GM12801 (cell line): ENCODE data around the gene AGAP1.

ENCODE experiments used
- CTCF ChIP-seq: IDR thresholded peaks from one replicate; pipeline ENCODE4 v1.5.1; 2011; ENCODE audit warnings: control low read depth; ENCODE audit not compliant: insufficient read length; ENCODE audit errors: extremely low read depth

The AGAP1 gene

GRCh38 chr2:235955664-235956063 is 461.8 kb downstream of the AGAP1 start:
- no peak for TF ChIP-seq CTCF

GRCh38 chr2:235956281-235956970 is 462.6 kb downstream of the AGAP1 start:
- no peak for TF ChIP-seq CTCF

- TF ChIP-seq CTCF: no peak
These were observed 463.4 kb downstream of the AGAP1 start for GRCh38 chr2:235957251-235957650.

- TF ChIP-seq CTCF: no peak
These were observed 464.5 kb downstream of the AGAP1 start for GRCh38 chr2:235958221-235958930.

- no peak for TF ChIP-seq CTCF
These were observed 465.1 kb downstream of the AGAP1 start for GRCh38 chr2:235958931-235959410.

GRCh38 chr2:235960011-235960715 is 466.3 kb downstream of the AGAP1 start:
- TF ChIP-seq CTCF: no peak
